Measurements from ENCODE around the gene TBPL2. TPM values are rescaled to one million over a fixed set of nuclear protein-coding genes. Genes with fewer than 3 reads are reported as not detected.

Gene TBPL2
- total and polyA plus RNA-seq, 2 of the 13 experiments (the other 11 are each of a cell fraction or from before 2014, with no cell fraction given): not detected

Small RNA genes lying within 50 kb of the gene (small RNA-seq; reads per million reads assigned to genes)
- 0 reads per million in 3 experiments for gene AL356801.1 (ENCODE audit: insufficient read depth in 2 of 3, insufficient read length in 3 of 3, low read depth in 2 of 3, low replicate concordance in 1 of 3)

Other genes starting within 250 kb of the TBPL2 start
- gene DLGAP5, start 249.0 kb downstream of the TBPL2 start, total RNA-seq (2016; rRNA removed; fragmentation: Illumina TruSeq; extraction: Trizol): 55.8 and 80.1 TPM in 2 replicates
- gene DLGAP5, start 249.0 kb downstream of the TBPL2 start, polyA plus RNA-seq (2011; rRNA removed): 4.4 and 7.7 TPM in 2 replicates
- gene FBXO34, start 169.2 kb downstream of the TBPL2 start, total RNA-seq (2016; rRNA removed; fragmentation: Illumina TruSeq; extraction: Trizol): 13.5 and 15.5 TPM in 2 replicates
- gene FBXO34, start 169.2 kb downstream of the TBPL2 start, polyA plus RNA-seq (2011; rRNA removed): 8.8 and 9.1 TPM in 2 replicates
- 9.1 and 9.9 TPM in 2 replicates for gene ATG14, start 28.8 kb downstream of the TBPL2 start, total RNA-seq (2016; rRNA removed; fragmentation: Illumina TruSeq; extraction: Trizol)
- 6.2 and 7.2 TPM in 2 replicates for gene ATG14, start 28.8 kb downstream of the TBPL2 start, polyA plus RNA-seq (2011; rRNA removed)
- 138 and 169 TPM in 2 replicates for gene KTN1, start 139.6 kb upstream of the TBPL2 start, total RNA-seq (2016; rRNA removed; fragmentation: Illumina TruSeq; extraction: Trizol)
- 43.3 and 60.6 TPM in 2 replicates for gene KTN1, start 139.6 kb upstream of the TBPL2 start, polyA plus RNA-seq (2011; rRNA removed)

Data from HepG2 (cell line).